Psoas muscle (tissue), 8 donors: ENCODE results near the gene CDK19. TPM values are rescaled to one million over a fixed set of nuclear protein-coding genes. Genes with fewer than 3 reads are reported as not detected.
"Not testable (repeated sequence)": the region's sequence is repeated elsewhere in the genome, so short reads cannot be mapped to it uniquely, and the experiment has no call there.

Experiments
- ATAC-seq, 4 donors: fragments of 200-7000 bp; cut with Tn5 transposase; one replicate each; pipeline ENCODE4 v1.9.1; 2020; ENCODE audit warnings: moderate library complexity in 3 of 4, mild to moderate bottlenecking in 2 of 4
- DNase-seq, 2 donors: peaks; one replicate each; pipeline ENCODE4 v3.0.0-alpha.2; 2020
- H3K27ac ChIP-seq: fragments of 200-600 bp; one replicate; pipeline ENCODE4 v1.8.0; 2022
- H3K27me3 ChIP-seq, 3 donors: fragments of 200-600 bp in 1 of 3; one replicate each; pipeline versions ENCODE4 v1.6.1 to v1.8.0; 2013 to 2022; ENCODE audit warnings: low read length in 2 of 3, mild to moderate bottlenecking in 2 of 3, moderate library complexity in 1 of 3; ENCODE audit not compliant: insufficient read depth in 3 of 3
- H3K36me3 ChIP-seq, 2 donors: fragments of 200-600 bp in 1 of 2; one replicate each; pipeline versions ENCODE4 v1.6.1 to v1.8.0; 2013 to 2022; ENCODE audit warnings: low read depth in 1 of 2, mild to moderate bottlenecking in 1 of 2, moderate library complexity in 1 of 2; ENCODE audit not compliant: insufficient read depth in 1 of 2
- H3K4me1 ChIP-seq: fragments of 200-600 bp; one replicate; pipeline ENCODE4 v1.8.0; 2022
- H3K4me3 ChIP-seq: fragments of 200-600 bp; one replicate; pipeline ENCODE4 v1.8.0; 2022; ENCODE audit warnings: mild to moderate bottlenecking
- H3K9me3 ChIP-seq: fragments of 200-600 bp; one replicate; pipeline ENCODE4 v1.8.0; 2022
- CTCF ChIP-seq: fragments of 200-600 bp; IDR thresholded peaks from one replicate; pipeline ENCODE4 v1.8.0; 2022; ENCODE audit warnings: antibody characterized with exemption
- WGBS, 3 donors: extraction: QIAGEN DNeasy Blood & Tissue Kit; methylation state at CpG; one replicate each; pipeline versions ENCODE4 v1.1.6 to v1.1.7; 2013; 5-methylcytosine and 5-hydroxymethylcytosine counted together
- intact Hi-C, 2 donors: fragments of 100-400 bp; cut with DNase I; formaldehyde crosslinking; loops; one replicate each; pipeline versions ENCODE4 v1.11.0 to v1.14.2; 2022
- polyA plus RNA-seq, 3 donors: library from polyadenylated mRNA; stranded (reverse); fragments of 200-250 nt; gene quantifications; one replicate each; pipeline ENCODE4 v1.2.3, GENCODE V29; 2013
- total RNA-seq, 4 donors: library from RNA; stranded (reverse); fragmentation: NEBNext Ultra II Directional in 2 of 4; extraction: Animal tissue kit (Norgen Biotek cat#: 25700) in 2 of 4; gene quantifications; one replicate each; pipeline versions ENCODE4 v1.2.1 to v1.2.4, GENCODE V29; 2021 to 2023
- donor health status: healthy with polysubstance abuse.
- donor health status: DM: no; HTN: no; CAD: no; lungs with moderate emphysema.
- donor health status: Bipolar disorder and iron deficiency.
- donor health status: healthy.
- donor health status: DM: yes; HTN: yes; CAD: no.
- donor health status: DM: no; HTN: no; CAD: no.
- donor health status: DM: no; HTN: no; CAD: no.
- donor health status: DM: yes; HTN: yes; CAD: no.

Gene CDK19
- total and polyA plus RNA-seq, 7 donors, result 2.2 to 11.6 (median 5.5) TPM

DNA sequence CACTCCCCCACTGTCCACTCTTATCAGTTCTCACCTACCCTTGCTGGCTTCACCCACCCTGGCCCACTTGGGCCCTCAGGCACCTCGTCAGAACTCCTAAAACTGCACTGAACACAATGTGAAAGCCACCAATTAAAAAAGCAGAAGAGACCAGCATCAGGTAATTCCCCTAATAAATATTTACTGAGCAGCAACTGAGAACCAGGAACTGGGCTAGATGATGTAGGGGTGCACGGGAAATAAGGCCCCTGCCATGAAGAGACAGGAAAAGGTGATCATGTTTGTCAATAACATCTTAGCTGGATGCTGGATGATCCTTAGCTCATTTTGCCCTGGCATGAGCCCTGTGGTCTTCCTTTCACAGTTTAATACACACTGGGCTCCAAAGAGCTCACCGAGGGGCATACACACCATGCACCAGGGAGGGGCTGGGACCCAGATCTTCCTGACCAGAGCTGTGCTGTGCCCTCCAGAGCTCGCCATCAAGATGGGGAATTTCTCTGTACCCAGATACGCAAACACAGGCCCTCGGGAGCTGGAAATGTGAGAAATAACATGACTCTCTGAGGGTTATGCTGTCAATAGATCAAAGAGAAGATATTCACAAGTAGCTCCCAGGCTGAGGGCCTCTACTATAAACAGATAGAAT is 225.3 kb downstream of the CDK19 start:
- DNase-seq (no peak), ATAC-seq (no peak)
- Histone ChIP-seq H3K27me3 (peaks cover 0 to 4% (median 0%) of the 10 kb centered on the region in 3 donors), H3K36me3 (no peaks in the 10 kb centered on the region), H3K4me1 (no peaks in the 10 kb centered on the region), H3K4me3 (no peak overlapping the region), H3K27ac (no peak overlapping the region), H3K9me3 (no peaks in the 10 kb centered on the region)
- WGBS, 3 donors, result 80 to 86% (median 84%) methylated on average over 6 of the region's 6 CpGs
- no peak for TF ChIP-seq CTCF
- intact Hi-C loops, result no loop called here

GRCh38 chr6:110587328-110587727 is 227.9 kb downstream of the CDK19 start:
- no peak for DNase-seq
- Histone ChIP-seq H3K9me3 (no peaks in the 10 kb centered on the region), H3K36me3 (no peaks in the 10 kb centered on the region), H3K4me1 (no peaks in the 10 kb centered on the region), H3K27me3 (no peaks in the 10 kb centered on the region), H3K4me3 (no peak overlapping the region), H3K27ac (no peak overlapping the region)
- no peak for TF ChIP-seq CTCF
- no peak for ATAC-seq
- WGBS, 3 donors, result 86 to 96% (median 87%) methylated on average over 2 of the region's 2 CpGs
- intact Hi-C loops, result no loop called here

- DNase-seq (no peak), ATAC-seq (no peak)
- no peaks in the 10 kb centered on the region for H3K9me3 ChIP-seq
- no peak for TF ChIP-seq CTCF
- no peaks in the 10 kb centered on the region for H3K36me3 ChIP-seq
- H3K27ac ChIP-seq, result no peak overlapping the region
- no peaks in the 10 kb centered on the region for H3K4me1 ChIP-seq
- no peaks in the 10 kb centered on the region for H3K27me3 ChIP-seq
- intact Hi-C loops, result no loop called here
- H3K4me3 ChIP-seq, result no peak overlapping the region
Observed at GRCh38 chr6:110581679-110582078, 233.6 kb downstream of the CDK19 start.

- intact Hi-C loops, H3K27me3 ChIP-seq, H3K27ac ChIP-seq, H3K36me3 ChIP-seq, H3K4me1 ChIP-seq, DNase-seq, H3K9me3 ChIP-seq, H3K4me3 ChIP-seq, ATAC-seq: not testable (repeated sequence)
Observed at GRCh38 chr6:110577596-110578167, 237.6 kb downstream of the CDK19 start.

DNA sequence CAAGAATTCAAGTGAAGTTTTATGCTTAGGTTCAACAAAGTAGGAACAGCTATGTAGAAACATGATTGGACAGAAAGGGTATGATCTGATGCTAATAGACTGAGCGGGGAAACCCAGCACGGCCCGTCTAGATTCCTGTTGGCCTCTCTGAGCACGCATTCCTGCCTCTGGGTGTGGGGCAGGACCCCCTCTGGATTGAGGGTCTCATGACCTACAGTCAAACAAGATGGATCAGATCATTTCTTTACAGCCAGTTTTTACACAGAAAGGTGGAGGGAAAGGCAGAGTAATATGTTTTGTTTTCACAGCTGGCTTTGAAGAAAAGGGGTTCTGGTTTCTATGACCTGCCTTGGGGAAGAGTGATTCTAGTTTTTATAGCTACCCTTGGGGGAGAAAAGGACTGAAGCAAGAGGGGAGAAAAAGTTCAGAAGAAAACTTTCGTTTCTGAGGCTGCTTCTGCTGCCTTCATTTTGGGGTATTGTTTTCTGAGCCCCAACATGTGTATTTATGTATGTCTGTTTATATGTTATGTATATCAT is 239.3 kb downstream of the CDK19 start:
- H3K36me3 ChIP-seq, result no peaks in the 10 kb centered on the region
- no peak for TF ChIP-seq CTCF
- no peaks in the 10 kb centered on the region for H3K27me3 ChIP-seq
- intact Hi-C loops, result no loop called here
- ATAC-seq, result no peak
- no peak for DNase-seq
- no peak overlapping the region for H3K4me3 ChIP-seq
- no peaks in the 10 kb centered on the region for H3K9me3 ChIP-seq
- 53 to 63% (median 62%) methylated on average over 5 of the region's 5 CpGs for WGBS, 3 donors
- H3K27ac ChIP-seq, result no peak overlapping the region
- H3K4me1 ChIP-seq, result no peaks in the 10 kb centered on the region
